Mucosa of rectum (tissue), 2 donors: ENCODE data around the gene BACH2.
"Not testable (repeated sequence)": the region's sequence is repeated elsewhere in the genome, so short reads cannot be mapped to it uniquely, and the experiment has no call there.

Experiments used
- H3K27ac ChIP-seq, 2 donors: one replicate each; pipeline ENCODE4 v1.7.0; 2013; ENCODE audit warnings: inconsistent platforms in 2 of 2, low read depth in 2 of 2, low read length in 2 of 2
- H3K27me3 ChIP-seq, 2 donors: one replicate each; pipeline ENCODE4 v1.7.0; 2013; ENCODE audit warnings: low read length in 2 of 2; ENCODE audit not compliant: control insufficient read depth in 2 of 2, insufficient read depth in 2 of 2
- H3K36me3 ChIP-seq, 2 donors: one replicate each; pipeline ENCODE4 v1.7.0; 2013; ENCODE audit warnings: low read length in 2 of 2; ENCODE audit not compliant: control insufficient read depth in 2 of 2, insufficient read depth in 2 of 2
- H3K4me1 ChIP-seq, 2 donors: one replicate each; pipeline ENCODE4 v1.7.0; 2013; ENCODE audit warnings: low read length in 2 of 2, mild to moderate bottlenecking in 1 of 2; ENCODE audit not compliant: control insufficient read depth in 2 of 2, insufficient read depth in 2 of 2
- H3K4me3 ChIP-seq, 2 donors: one replicate each; pipeline ENCODE4 v1.7.0; 2013; ENCODE audit warnings: low read length in 2 of 2
- H3K9ac ChIP-seq, 2 donors: one replicate each; pipeline ENCODE4 v1.7.0; 2013; ENCODE audit warnings: low read length in 2 of 2, low read depth in 1 of 2, mild to moderate bottlenecking in 1 of 2
- H3K9me3 ChIP-seq, 2 donors: one replicate each; pipeline ENCODE4 v1.7.0; 2013; ENCODE audit warnings: low read length in 2 of 2; ENCODE audit not compliant: control insufficient read depth in 2 of 2
- donor health status: healthy.
- donor health status: Normal muscosa, but diverticular disease.

The BACH2 gene

DNA sequence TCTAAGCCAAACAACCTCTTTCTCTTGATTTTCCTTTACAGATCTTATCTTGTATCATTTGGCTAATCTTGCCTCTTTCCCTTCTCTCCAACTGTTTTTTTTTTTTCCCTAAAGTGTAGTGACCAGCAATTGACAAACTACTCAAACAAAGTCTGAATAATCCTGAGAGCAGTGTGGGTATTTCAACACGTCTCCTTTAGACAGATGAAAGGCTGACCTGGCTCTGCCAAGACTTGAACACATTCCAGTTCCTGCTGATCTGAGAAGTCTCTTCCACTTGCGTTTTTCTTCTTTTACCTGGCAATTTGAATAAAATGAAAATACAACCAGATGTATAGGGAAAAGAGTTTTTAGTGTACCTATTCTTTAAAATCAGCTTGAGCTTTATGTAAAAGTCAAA is 234.0 kb downstream of the BACH2 start:
- no peaks in the 10 kb centered on the region for H3K9me3 ChIP-seq
- no peak overlapping the region for H3K27ac ChIP-seq
- no peaks in the 10 kb centered on the region for H3K27me3 ChIP-seq
- no peaks in the 10 kb centered on the region for H3K4me1 ChIP-seq
- H3K4me3 ChIP-seq = no peak overlapping the region
- H3K9ac ChIP-seq = no peak overlapping the region
- no peaks in the 10 kb centered on the region for H3K36me3 ChIP-seq

DNA sequence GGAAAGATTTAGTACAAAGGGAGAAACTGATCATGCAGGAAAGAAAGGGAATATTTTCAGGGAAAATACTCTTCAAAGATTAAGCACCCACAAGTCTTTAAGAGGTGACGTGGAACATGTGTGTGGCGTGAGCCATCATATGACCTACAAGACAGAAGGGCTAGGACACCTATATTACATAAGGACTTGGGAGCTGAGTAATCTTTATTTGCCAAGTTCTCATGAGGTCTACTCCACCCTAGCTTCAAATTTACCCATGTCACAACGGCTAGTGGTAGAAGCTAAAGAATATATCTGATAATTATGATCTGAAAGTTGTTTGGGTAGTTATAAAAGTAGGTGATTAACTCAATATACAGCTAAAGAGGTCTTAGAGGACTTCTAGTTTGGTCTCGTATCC is 234.6 kb downstream of the BACH2 start:
- Histone ChIP-seq H3K27ac (no peak overlapping the region), H3K4me1 (no peaks in the 10 kb centered on the region), H3K36me3 (no peaks in the 10 kb centered on the region), H3K9ac (no peak overlapping the region), H3K27me3 (no peaks in the 10 kb centered on the region), H3K9me3 (no peaks in the 10 kb centered on the region), H3K4me3 (no peak overlapping the region)

DNA sequence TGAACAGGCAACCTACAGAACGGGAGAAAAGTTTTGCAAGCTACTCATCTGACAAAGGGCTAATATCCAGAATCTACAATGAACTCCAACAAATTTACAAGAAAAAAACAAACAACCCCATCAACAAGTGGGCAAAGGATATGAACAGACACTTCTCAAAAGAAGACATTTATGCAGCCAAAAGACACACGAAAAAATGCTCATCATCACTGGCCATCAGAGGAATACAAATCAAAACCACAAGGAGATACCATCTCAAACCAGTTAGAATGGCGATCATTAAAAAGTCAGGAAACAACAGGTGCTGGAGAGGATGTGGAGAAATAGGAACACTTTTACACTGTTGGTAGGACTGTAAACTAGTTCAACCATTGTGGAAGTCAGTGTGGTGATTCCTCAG is 237.5 kb downstream of the BACH2 start:
- H3K9ac ChIP-seq = not testable (repeated sequence)

DNA sequence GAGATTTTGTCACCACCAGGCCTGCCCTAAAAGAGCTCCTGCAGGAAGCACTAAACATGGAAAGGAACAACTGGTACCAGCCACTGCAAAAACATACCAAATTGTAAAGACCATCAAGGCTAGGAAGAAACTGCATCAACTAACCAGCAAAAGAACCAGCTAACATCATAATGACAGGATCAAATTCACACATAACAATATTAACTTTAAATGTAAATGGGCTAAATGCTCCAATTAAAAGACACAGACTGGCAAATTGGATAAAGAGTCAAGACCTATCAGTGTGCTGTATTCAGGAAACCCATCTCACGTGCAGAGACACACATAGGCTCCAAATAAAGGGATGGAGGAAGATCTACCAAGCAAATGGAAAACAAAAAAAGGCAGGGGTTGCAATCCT is 240.7 kb downstream of the BACH2 start:
- H3K9me3 ChIP-seq, H3K4me1 ChIP-seq, H3K27ac ChIP-seq, H3K36me3 ChIP-seq, H3K27me3 ChIP-seq, H3K9ac ChIP-seq, H3K4me3 ChIP-seq: not testable (repeated sequence)

More for the DNA sequence above, 237.5 kb downstream of the BACH2 start:
- H3K36me3 ChIP-seq, H3K27ac ChIP-seq, H3K27me3 ChIP-seq, H3K9me3 ChIP-seq, H3K4me1 ChIP-seq, H3K4me3 ChIP-seq: not testable (repeated sequence)

DNA sequence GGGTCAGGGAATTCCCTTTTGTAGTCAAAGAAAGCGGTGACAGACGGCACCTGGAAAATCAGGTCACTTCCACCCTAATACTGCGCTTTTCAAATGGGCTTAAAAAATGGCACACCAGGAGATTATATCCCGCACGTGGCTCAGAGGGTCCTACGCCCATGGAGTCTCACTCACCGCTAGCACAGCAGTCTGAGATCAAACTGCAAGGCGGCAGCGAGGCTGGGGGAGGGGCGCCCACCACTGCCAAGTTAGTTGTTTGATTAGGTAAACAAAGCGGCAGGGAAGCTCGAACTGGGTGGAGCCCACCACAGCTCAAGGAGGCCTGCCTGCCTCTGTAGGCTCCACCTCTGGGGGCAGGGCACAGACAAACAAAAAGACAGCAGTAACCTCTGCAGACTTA is 242.4 kb downstream of the BACH2 start:
- H3K9me3 ChIP-seq, H3K4me3 ChIP-seq, H3K27me3 ChIP-seq, H3K36me3 ChIP-seq, H3K27ac ChIP-seq, H3K4me1 ChIP-seq, H3K9ac ChIP-seq: not testable (repeated sequence)

DNA sequence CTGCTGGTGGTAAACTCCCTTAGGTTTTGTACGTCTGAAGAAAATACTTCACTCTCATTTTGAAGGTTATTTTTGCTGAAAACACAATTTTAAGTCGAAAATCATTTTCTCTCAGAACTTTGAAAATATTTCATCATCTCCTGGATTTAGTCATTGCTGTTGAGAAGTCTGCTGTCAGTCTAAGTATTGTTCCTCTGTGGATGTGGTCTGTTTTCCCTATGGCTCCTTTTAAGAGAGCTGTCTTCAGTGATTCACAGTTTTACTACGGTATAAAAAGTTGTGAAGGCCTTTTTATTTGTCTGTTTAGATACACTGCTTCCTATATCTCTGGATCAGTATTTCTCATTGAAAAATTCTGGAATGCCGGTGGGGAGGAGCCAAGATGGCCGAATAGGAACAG is 243.0 kb downstream of the BACH2 start:
- no peaks in the 10 kb centered on the region for H3K36me3 ChIP-seq
- H3K4me3 ChIP-seq = no peak overlapping the region
- no peak overlapping the region for H3K9ac ChIP-seq
- H3K27ac ChIP-seq = no peak overlapping the region
- H3K9me3 ChIP-seq = no peaks in the 10 kb centered on the region
- H3K27me3 ChIP-seq = no peaks in the 10 kb centered on the region
- H3K4me1 ChIP-seq = no peaks in the 10 kb centered on the region

DNA sequence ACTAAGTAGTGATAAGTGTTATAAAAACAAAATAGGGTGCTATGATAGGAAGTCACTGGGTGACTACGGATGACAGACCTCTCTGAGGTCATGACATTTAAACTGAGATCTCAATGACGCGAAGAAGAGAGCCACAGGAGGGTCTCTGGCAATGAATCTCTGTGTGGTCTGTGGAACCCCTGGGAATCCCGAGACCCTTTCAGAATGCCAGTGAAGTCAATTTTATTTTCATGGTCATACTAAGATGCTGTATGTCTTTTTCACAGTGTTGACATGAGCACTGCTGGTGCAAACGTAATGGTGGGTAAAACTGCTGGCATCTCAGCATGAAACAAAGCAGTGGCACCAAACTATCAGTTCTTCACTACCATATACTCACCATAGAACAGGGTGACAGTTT is 247.3 kb downstream of the BACH2 start:
- Histone ChIP-seq H3K27ac (no peak overlapping the region), H3K27me3 (no peaks in the 10 kb centered on the region), H3K9ac (no peak overlapping the region), H3K4me1 (no peaks in the 10 kb centered on the region), H3K36me3 (no peaks in the 10 kb centered on the region), H3K4me3 (no peak overlapping the region), H3K9me3 (no peaks in the 10 kb centered on the region)

DNA sequence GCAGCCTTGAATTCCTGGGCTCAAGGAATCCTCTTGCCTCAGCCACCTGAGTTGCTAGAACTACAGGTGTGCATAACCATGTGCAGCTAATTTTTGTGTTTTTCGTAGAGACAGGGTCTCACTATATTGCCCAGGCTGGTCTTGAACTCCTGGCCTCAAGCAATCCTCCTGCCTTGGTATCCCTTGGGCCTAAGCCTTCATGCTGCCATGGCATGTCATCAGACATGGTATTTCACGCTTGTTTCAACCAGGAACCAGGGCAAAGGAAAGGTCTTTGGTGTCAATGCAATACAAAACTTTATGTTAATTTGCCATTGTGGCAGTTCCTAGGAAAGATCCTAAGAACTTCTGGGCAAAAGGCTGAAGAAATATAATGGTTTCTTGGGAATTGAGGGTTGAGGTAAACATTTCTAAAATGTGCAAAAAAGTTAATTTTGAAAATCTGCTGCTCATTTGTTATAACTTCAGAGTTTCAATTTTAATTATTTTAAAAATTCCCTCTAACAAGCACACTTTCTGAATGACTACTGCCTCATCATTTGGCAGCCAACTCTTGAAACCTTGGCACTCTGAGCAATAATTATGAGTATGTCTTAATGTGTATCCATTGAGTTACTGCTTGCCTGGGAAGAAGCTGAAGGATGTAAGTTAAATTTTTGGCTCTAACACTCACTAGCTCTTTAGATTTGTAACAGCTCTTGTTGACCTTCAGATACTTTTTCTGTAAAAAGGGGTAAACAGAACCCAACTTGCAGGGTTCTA is 248.3 kb downstream of the BACH2 start:
- no peak overlapping the region for H3K9ac ChIP-seq
- no peak overlapping the region for H3K4me3 ChIP-seq
- H3K9me3 ChIP-seq = no peaks in the 10 kb centered on the region
- H3K36me3 ChIP-seq = no peaks in the 10 kb centered on the region
- no peak overlapping the region for H3K27ac ChIP-seq
- no peaks in the 10 kb centered on the region for H3K27me3 ChIP-seq
- H3K4me1 ChIP-seq = no peaks in the 10 kb centered on the region

DNA sequence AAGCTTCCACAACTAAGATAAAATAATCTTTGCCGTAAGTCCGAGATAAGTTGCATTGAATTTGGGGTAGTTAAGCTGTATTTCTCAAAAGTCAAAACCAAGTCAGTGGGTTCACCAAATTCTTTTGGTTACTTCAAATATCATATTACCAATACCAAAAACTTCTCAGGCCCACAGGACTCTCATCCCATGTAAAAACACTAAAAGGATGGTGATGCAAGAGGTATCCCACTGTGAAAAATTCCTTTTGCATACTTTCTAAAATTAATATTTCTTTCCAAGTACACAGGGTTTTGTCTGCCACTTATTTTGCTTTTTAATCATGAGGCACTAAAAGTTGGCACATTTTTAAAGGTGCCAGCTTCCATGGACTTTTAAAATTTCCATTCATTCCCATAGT is 251.1 kb downstream of the BACH2 start:
- Histone ChIP-seq H3K36me3 (no peaks in the 10 kb centered on the region), H3K27ac (no peak overlapping the region), H3K9me3 (no peaks in the 10 kb centered on the region), H3K4me3 (no peak overlapping the region), H3K4me1 (no peaks in the 10 kb centered on the region), H3K27me3 (no peaks in the 10 kb centered on the region), H3K9ac (no peak overlapping the region)

DNA sequence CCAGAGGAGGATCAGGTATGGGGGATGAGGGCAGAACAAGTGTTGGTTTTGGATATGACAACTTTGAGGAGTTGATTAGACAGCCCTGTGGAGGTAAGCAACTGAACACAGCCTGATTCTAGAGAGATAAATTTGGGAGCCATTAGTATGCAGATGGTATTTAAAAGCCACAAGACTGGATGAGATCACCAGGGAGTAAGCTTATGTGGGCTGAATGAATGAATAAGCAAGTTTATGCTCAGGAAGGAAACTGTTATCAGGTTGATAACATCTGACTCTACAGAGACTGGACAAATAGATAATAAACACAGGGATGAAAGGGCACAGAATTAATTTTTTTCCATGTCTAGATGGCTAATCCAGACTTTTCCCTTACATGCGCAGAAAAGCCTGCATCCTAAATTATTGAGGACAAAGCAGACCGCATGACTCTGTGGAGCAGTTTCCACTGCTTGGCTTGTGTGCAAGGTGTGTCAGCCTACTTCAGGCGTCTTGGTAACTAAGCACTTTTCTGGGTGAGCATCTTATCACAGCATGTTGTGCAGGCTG is 251.7 kb downstream of the BACH2 start:
- Histone ChIP-seq H3K4me3 (no peak overlapping the region), H3K9ac (no peak overlapping the region), H3K36me3 (no peaks in the 10 kb centered on the region), H3K4me1 (no peaks in the 10 kb centered on the region), H3K27me3 (no peaks in the 10 kb centered on the region), H3K9me3 (no peaks in the 10 kb centered on the region), H3K27ac (no peak overlapping the region)
